Esophagus muscularis mucosa (tissue), 4 donors: ENCODE data around the gene IFNL2. TPM values are rescaled to one million over a fixed set of nuclear protein-coding genes. Genes with fewer than 3 reads are reported as not detected.
"Not testable (repeated sequence)": the region's sequence is repeated elsewhere in the genome, so short reads cannot be mapped to it uniquely, and the experiment has no call there.

Experiments used
- DNase-seq: peaks from one replicate; pipeline ENCODE4 v3.0.0-alpha.2; 2017; ENCODE audit errors: extremely low spot score
- H3K27ac ChIP-seq, 4 donors: fragments of 200-600 bp; sonication (generic); replicated peaks in 1 of 4; 1 replicate in 3 of 4; 2 replicates in 1 of 4; pipeline ENCODE4 v1.5.1; 2016 to 2019; ENCODE audit warnings: mild to moderate bottlenecking in 1 of 4
- H3K27me3 ChIP-seq, 4 donors: fragments of 200-600 bp; sonication (generic); one replicate each; pipeline versions ENCODE4 v1.5.1 to v1.6.0; 2016 to 2019
- H3K36me3 ChIP-seq, 4 donors: fragments of 200-600 bp; sonication (generic); one replicate each; pipeline ENCODE4 v1.5.1; 2016 to 2019
- H3K4me1 ChIP-seq, 4 donors: fragments of 200-600 bp; sonication (generic); one replicate each; pipeline ENCODE4 v1.5.1; 2016 to 2019
- H3K4me3 ChIP-seq, 4 donors: fragments of 200-600 bp; sonication (generic); 1 replicate in 2 of 4; 2 replicates in 2 of 4; pipeline ENCODE4 v1.5.1; 2016 to 2019; ENCODE audit warnings: mild to moderate bottlenecking in 4 of 4, moderate library complexity in 1 of 4
- H3K9me3 ChIP-seq, 4 donors: fragments of 200-600 bp; sonication (generic); 1 replicate in 3 of 4; 2 replicates in 1 of 4; pipeline ENCODE4 v1.5.1; 2016 to 2019
- EP300 ChIP-seq: sonication (generic); formaldehyde crosslinking; IDR thresholded peaks from one replicate; pipeline ENCODE4 v1.6.1; 2017; ENCODE audit warnings: antibody characterized with exemption
- POLR2A ChIP-seq: fragments of 450-650 bp; IDR thresholded peaks from one replicate; pipeline ENCODE4 v1.6.1; 2017; ENCODE audit warnings: antibody characterized with exemption, moderate library complexity, mild to moderate bottlenecking, low read depth
- POLR2AphosphoS5 ChIP-seq, 2 donors: sonication (generic); formaldehyde crosslinking; IDR thresholded peaks; one replicate each; pipeline ENCODE4 v1.6.1; 2017; ENCODE audit warnings: antibody characterized with exemption in 2 of 2
- WGBS: methylation state at CpG from one replicate; pipeline ENCODE4 v1.1.5; 2018; 5-methylcytosine and 5-hydroxymethylcytosine counted together
- intact Hi-C: fragments of 100-400 bp; cut with DNase I; formaldehyde crosslinking; loops from one replicate; pipeline ENCODE4 v1.15.1; 2023
- total RNA-seq, 4 donors: library from RNA; depleted of rRNA; stranded (reverse); fragments of >200 nt; gene quantifications; one replicate each; pipeline versions ENCODE4 v1.1.0 to v1.2.1, GENCODE V29; 2016
- TF ChIP-seq, protein P1 (sequence below), 3 experiments: fragments of 200-600 bp in 2 of 3; fragments of 450-650 bp in 1 of 3; sonication (generic) in 2 of 3; IDR thresholded peaks; one replicate each; pipeline ENCODE4 v1.5.1; 2017 to 2019; ENCODE audit warnings: antibody characterized with exemption in 3 of 3, mild to moderate bottlenecking in 2 of 3, moderate library complexity in 1 of 3

IFNL2 gene
- total RNA-seq, 4 donors from 2014 or later, result not detected

DNA sequence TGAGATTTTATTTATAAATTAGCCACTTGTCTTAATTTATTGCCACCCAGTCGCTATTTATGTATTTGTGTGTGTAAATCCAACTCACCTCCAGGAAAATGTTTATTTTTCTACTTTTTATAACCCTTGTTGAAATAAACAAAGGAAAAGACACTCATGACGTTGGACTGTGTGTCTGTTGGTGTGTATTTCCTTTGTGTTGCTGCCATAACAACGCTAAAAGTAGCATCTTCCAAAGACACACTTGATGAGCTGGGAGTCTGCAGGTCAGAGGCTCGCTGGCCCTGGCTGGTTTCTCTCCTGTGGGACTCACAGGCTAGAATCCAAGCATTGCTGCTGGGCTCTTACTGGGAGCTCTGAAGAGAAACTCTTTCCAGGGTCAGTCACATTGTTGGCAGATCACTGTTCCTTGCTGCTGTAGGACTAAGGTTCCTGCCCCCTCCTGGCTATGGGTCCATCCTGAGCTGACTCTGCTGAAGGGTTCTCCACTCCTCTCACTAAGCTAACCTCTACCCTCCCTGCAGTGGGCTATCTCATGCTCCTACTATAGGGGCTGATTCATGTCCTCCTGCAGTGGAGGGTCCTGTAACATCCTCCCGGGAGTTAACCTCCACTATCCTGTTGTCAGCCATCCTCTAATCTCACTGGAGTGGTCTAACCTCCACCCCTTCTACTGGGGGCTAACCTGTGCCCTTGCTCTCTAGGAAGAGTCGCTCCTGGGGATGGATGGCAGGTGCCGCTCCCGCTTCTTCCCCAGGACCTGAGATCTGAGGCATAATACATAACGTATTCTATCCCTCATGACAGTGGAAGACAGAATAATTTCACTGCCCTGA, 2.1 kb downstream of the IFNL2 start:
- H3K27me3 ChIP-seq, result peaks cover 0 to 19% (median 1%) of the 10 kb centered on the region in 4 donors
- intact Hi-C loops, result no loop called here
- no peaks in the 10 kb centered on the region for H3K36me3 ChIP-seq
- peaks cover 1 to 4% (median 3%) of the 10 kb centered on the region in 4 donors for H3K4me1 ChIP-seq
- 59% methylated on average over 9 of the region's 9 CpGs for WGBS
- H3K27ac ChIP-seq, result no peak overlapping the region
- no peak overlapping the region for H3K4me3 ChIP-seq
- H3K9me3 ChIP-seq, result no peaks in the 10 kb centered on the region
- TF ChIP-seq POLR2A (no peak), POLR2AphosphoS5 (IDR thresholded peaks at IDR 0.05) (no peak), EP300 (no peak)
- TF ChIP-seq, protein P1, sequence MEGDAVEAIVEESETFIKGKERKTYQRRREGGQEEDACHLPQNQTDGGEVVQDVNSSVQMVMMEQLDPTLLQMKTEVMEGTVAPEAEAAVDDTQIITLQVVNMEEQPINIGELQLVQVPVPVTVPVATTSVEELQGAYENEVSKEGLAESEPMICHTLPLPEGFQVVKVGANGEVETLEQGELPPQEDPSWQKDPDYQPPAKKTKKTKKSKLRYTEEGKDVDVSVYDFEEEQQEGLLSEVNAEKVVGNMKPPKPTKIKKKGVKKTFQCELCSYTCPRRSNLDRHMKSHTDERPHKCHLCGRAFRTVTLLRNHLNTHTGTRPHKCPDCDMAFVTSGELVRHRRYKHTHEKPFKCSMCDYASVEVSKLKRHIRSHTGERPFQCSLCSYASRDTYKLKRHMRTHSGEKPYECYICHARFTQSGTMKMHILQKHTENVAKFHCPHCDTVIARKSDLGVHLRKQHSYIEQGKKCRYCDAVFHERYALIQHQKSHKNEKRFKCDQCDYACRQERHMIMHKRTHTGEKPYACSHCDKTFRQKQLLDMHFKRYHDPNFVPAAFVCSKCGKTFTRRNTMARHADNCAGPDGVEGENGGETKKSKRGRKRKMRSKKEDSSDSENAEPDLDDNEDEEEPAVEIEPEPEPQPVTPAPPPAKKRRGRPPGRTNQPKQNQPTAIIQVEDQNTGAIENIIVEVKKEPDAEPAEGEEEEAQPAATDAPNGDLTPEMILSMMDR (IDR thresholded peaks at IDR 0.05), result no peak
- no peak for DNase-seq

DNA sequence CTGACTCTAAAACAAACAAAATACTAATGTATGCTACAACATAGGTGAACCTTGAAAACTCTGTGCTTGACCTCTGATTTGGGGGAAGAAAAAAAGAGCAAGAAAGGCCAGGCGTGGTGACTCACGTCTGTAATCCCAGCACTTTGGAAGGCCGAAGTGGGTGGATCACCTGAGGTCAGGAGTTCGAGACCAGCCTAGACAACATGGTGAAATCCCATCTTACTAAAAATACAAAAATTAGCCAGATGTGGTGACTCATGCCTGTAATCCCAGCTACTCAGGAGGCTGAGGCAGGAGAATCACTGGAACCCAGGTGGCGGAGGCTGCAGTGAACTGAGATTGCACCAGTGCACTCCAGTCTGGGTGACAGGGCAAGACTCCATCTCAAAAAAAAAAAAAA, 5.7 kb downstream of the IFNL2 start:
- H3K4me3 ChIP-seq, H3K27ac ChIP-seq, H3K9me3 ChIP-seq, H3K4me1 ChIP-seq, H3K36me3 ChIP-seq, DNase-seq, intact Hi-C loops: not testable (repeated sequence)
- 83% methylated on average over 5 of the region's 5 CpGs for WGBS
- H3K27me3 ChIP-seq, result peaks cover 0 to 17% (median 0%) of the 10 kb centered on the region in 4 donors

DNA sequence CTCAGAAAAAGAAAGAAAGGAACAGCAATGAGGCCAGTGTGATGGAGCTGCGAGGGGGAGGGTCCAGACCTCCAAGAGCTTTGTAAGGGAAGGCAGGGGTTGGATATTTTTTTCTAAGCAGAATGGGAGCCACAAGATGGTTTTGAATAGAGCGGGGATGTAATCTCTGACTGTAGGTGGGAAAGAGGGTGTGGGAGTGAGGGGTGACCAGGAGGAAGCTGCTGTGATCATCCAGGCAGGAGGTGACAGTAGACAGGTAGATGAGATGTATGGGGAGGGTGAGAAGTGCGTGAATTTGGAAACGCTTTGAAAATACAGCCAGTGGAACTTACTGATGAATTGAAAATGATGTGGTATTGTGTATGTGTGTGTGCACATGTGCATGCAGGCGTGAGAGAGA, 7.4 kb downstream of the IFNL2 start:
- Histone ChIP-seq H3K27ac (no peak overlapping the region), H3K27me3 (peaks cover 0 to 17% (median 0%) of the 10 kb centered on the region in 4 donors), H3K4me3 (no peak overlapping the region), H3K36me3 (no peaks in the 10 kb centered on the region), H3K4me1 (no peaks in the 10 kb centered on the region), H3K9me3 (no peaks in the 10 kb centered on the region)
- DNase-seq, result no peak
- TF ChIP-seq, protein P1 (IDR thresholded peaks at IDR 0.05), result no peak
- TF ChIP-seq POLR2AphosphoS5 (IDR thresholded peaks at IDR 0.05) (no peak), POLR2A (no peak), EP300 (no peak)
- WGBS, result 84% methylated on average over 5 of the region's 5 CpGs
- intact Hi-C loops, result no loop called here

DNA sequence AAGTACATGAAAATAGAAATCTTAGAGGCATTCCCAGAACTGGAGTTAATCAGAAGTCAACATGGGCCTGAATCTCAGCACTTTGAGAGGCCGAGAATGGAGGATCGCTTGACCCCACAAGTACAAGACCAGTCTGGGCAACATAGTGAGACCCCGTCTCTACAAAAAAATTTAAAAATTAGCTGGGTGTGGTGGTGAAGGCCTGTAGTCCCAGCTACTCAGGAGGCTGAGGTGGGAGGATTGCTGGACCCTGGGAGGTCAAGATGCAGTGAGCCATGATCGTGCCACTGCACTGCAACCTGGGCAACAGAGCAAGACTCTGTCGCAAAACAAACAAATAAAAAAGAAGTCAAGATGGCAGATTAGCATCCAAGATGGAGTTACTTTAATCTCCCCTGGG, 8.5 kb downstream of the IFNL2 start:
- Histone ChIP-seq H3K36me3 (no peaks in the 10 kb centered on the region), H3K4me3 (no peak overlapping the region), H3K27ac (no peak overlapping the region), H3K4me1 (no peaks in the 10 kb centered on the region), H3K9me3 (peaks cover 0 to 1% (median under 1%) of the 10 kb centered on the region in 4 donors), H3K27me3 (peaks cover 0 to 17% (median 0%) of the 10 kb centered on the region in 4 donors)
- intact Hi-C loops, result no loop called here
- 95% methylated on average over 5 of the region's 5 CpGs for WGBS
- no peak for DNase-seq
- TF ChIP-seq, protein P1 (IDR thresholded peaks at IDR 0.05), result no peak
- TF ChIP-seq POLR2AphosphoS5 (IDR thresholded peaks at IDR 0.05), result no peak
- TF ChIP-seq EP300, result no peak
- TF ChIP-seq POLR2A, result no peak

DNA sequence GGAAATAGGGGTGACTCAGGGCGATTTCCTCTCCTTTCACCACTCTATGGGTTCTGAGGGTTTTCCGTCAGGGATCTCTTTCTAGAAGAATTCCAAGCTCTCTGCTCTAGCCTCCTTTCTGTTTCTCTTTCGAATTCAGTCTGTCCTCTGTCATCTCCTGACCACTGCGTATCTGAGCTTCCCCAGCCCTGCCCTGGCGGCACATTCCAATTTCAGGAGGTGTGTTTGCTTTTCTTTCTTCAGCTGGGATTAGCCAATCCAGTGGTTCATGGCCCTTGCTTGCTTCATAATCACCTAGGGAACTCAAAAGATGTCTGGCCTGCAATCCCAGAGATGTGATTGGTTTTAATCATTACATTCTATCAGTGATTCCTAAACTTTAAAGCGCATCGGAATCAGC, 9.4 kb downstream of the IFNL2 start:
- 80% methylated on average over 7 of the region's 7 CpGs for WGBS
- Histone ChIP-seq H3K27ac (no peak overlapping the region), H3K4me3 (no peak overlapping the region), H3K9me3 (peaks cover 0 to 10% (median 5%) of the 10 kb centered on the region in 4 donors), H3K36me3 (no peaks in the 10 kb centered on the region), H3K4me1 (no peaks in the 10 kb centered on the region), H3K27me3 (peaks cover 0 to 17% (median 0%) of the 10 kb centered on the region in 4 donors)
- TF ChIP-seq POLR2AphosphoS5 (IDR thresholded peaks at IDR 0.05), result no peak
- TF ChIP-seq, protein P1 (IDR thresholded peaks at IDR 0.05), result no peak
- no peak for TF ChIP-seq POLR2A
- TF ChIP-seq EP300, result no peak
- intact Hi-C loops, result no loop called here
- DNase-seq, result no peak
